HG03432 (cell line): Measurements from ENCODE around the gene SMG9.

Source experiments
- ATAC-seq: cut with Tn5 transposase; IDR thresholded peaks from one replicate; pipeline ENCODE4 v1.9.1; 2021; ENCODE audit warnings: mild to moderate bottlenecking, moderate library complexity; ENCODE audit not compliant: unreplicated experiment

Gene SMG9

GRCh38 chr19:43726736-43727592 is 27.8 kb downstream of the SMG9 start:
- ATAC-seq, result no peak

- ATAC-seq, result no peak
These were observed 29.3 kb downstream of the SMG9 start for GRCh38 chr19:43725468-43725867.

GRCh38 chr19:43724896-43725295 is 29.9 kb downstream of the SMG9 start:
- no peak for ATAC-seq

- ATAC-seq, result no peak
These were observed 31.2 kb downstream of the SMG9 start for GRCh38 chr19:43723588-43723987.

GRCh38 chr19:43721469-43722048 is 33.2 kb downstream of the SMG9 start:
- ATAC-seq, result no peak

GRCh38 chr19:43720936-43721335 is 33.8 kb downstream of the SMG9 start:
- ATAC-seq, result no peak

- ATAC-seq, result no peak
These were observed 34.8 kb downstream of the SMG9 start for GRCh38 chr19:43719918-43720317.

GRCh38 chr19:43719378-43719868 is 35.3 kb downstream of the SMG9 start:
- no peak for ATAC-seq

- ATAC-seq, result no peak
These were observed 36.0 kb downstream of the SMG9 start for GRCh38 chr19:43718627-43719377.

- ATAC-seq, result no peak
These were observed 39.0 kb downstream of the SMG9 start, which contains the start of gene IRGC for GRCh38 chr19:43715776-43716175. Gene IRGC (plus strand): TSS chr19:43716076. CDS start chr19:43718559, 2,483 bp downstream.

- ATAC-seq, result no peak
These were observed 41.6 kb downstream of the SMG9 start for GRCh38 chr19:43713208-43713607.

- ATAC-seq, result no peak
These were observed 42.9 kb downstream of the SMG9 start for GRCh38 chr19:43711751-43712355.

GRCh38 chr19:43708716-43709115 is 46.0 kb downstream of the SMG9 start:
- no peak for ATAC-seq

GRCh38 chr19:43707158-43707712 is 47.5 kb downstream of the SMG9 start:
- no peak for ATAC-seq

GRCh38 chr19:43705729-43706128 is 49.0 kb downstream of the SMG9 start:
- no peak for ATAC-seq

- no peak for ATAC-seq
These were observed 50.6 kb downstream of the SMG9 start for GRCh38 chr19:43704002-43704705.

GRCh38 chr19:43700395-43701000 is 54.3 kb downstream of the SMG9 start:
- ATAC-seq, result no peak

- no peak for ATAC-seq
These were observed 55.0 kb downstream of the SMG9 start for GRCh38 chr19:43699506-43700394.

- ATAC-seq, result no peak
These were observed 57.5 kb downstream of the SMG9 start for GRCh38 chr19:43697295-43697694.
